AG10803 (cell line): ENCODE measurements around the gene ANO10.
"Not testable (repeated sequence)": the region's sequence is repeated elsewhere in the genome, so short reads cannot be mapped to it uniquely, and the experiment has no call there.

ENCODE experiments used
- DNase-seq: peaks from one replicate; pipeline ENCODE4 v3.0.0; 2010; ENCODE audit warnings: low read depth
- H3K4me3 ChIP-seq: 2 replicates; pipeline ENCODE4 v1.5.1; 2011; ENCODE audit warnings: mild to moderate bottlenecking, low read length, control low read depth
- TF ChIP-seq, protein P1 (sequence below): conservative IDR thresholded peaks from 2 replicates; pipeline ENCODE4 v1.5.1; 2011; ENCODE audit warnings: mild to moderate bottlenecking, low read length, control low read depth, inconsistent platforms

Gene ANO10

DNA sequence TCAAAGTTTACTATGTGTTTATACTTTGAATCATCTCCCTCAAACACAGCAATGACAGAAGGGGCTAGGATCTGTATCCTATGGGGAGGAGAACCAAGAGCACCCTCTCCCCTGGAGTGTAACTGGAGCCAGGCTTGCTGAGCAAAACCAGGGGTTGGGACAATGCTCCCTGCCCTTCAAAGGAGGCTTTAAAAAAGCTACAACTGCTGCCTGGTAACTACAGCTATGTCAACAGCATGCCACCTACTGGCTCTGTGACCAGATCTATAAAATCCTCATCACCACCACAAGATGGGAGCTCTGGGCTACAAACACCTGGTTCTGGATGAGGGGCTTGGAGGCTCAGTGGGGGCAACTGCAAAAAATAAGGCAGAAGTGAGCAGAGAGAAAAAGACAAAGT is 61.9 kb downstream of the ANO10 start:
- TF ChIP-seq, protein P1, sequence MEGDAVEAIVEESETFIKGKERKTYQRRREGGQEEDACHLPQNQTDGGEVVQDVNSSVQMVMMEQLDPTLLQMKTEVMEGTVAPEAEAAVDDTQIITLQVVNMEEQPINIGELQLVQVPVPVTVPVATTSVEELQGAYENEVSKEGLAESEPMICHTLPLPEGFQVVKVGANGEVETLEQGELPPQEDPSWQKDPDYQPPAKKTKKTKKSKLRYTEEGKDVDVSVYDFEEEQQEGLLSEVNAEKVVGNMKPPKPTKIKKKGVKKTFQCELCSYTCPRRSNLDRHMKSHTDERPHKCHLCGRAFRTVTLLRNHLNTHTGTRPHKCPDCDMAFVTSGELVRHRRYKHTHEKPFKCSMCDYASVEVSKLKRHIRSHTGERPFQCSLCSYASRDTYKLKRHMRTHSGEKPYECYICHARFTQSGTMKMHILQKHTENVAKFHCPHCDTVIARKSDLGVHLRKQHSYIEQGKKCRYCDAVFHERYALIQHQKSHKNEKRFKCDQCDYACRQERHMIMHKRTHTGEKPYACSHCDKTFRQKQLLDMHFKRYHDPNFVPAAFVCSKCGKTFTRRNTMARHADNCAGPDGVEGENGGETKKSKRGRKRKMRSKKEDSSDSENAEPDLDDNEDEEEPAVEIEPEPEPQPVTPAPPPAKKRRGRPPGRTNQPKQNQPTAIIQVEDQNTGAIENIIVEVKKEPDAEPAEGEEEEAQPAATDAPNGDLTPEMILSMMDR = no peak
- DNase-seq = no peak
- H3K4me3 ChIP-seq = no peak overlapping the region

- TF ChIP-seq, protein P1 = no peak
- no peak overlapping the region for H3K4me3 ChIP-seq
- no peak for DNase-seq
Measured at GRCh38 chr3:43558171-43558570, 63.6 kb downstream of the ANO10 start.

- DNase-seq = peak; percentile 54
- TF ChIP-seq, protein P1 = no peak
- no peak overlapping the region for H3K4me3 ChIP-seq
Measured at GRCh38 chr3:43549626-43550290, 72.1 kb downstream of the ANO10 start.

DNA sequence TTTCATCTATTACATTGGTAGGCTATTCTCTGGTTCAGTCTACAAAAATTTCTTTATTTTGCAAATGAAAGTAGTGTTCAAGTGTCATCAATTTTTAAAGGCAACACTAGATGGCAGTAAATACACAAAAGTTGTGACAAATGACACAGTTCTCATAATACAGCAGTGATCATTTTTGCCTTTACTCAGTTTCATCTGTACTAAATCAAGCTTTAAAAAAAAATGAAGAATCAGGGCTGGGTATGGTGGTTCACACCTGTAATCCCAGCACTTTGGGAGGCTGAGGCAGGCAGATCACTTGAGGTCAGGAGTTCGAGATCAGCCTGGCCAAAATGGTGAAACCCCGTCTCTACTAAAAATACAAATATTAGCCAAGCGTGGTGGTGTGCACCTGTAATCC is 77.5 kb downstream of the ANO10 start:
- TF ChIP-seq, protein P1 = peak; percentile 60
- H3K4me3 ChIP-seq = not testable (repeated sequence)
- DNase-seq = peak; percentile 61

DNA sequence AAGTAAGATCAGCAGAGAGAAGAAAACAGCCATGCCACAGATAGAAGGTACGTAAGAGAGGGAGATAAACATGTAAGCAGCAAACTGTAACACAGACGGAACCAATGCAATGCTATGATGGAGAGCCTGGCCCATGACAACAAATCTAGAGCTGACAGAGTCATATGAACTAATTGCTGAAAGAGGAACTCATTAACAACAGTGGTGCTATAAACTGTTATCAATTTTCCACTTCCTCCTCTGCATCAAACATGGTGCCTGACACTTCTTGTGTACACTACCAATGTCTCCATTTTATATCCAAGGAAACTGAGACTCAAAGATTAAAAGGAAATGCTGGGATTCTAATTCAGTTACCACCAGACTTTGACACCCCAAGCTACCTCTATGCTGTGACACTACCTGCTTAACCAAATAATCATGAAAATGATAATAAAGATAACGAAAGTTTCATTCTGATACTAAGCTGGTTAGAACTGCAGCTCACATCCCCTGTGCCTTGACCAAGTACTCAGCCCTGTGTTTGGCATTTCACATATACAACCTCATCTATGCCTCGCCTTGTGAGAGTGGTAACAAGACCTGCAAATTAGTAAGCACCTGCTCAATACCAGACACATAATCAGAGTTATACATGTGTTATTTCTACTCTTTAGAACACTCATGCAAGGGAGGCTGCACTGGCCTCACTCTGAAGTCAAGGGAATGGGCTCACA is 79.3 kb downstream of the ANO10 start:
- H3K4me3 ChIP-seq = no peak overlapping the region
- TF ChIP-seq, protein P1 = no peak
- no peak for DNase-seq

DNA sequence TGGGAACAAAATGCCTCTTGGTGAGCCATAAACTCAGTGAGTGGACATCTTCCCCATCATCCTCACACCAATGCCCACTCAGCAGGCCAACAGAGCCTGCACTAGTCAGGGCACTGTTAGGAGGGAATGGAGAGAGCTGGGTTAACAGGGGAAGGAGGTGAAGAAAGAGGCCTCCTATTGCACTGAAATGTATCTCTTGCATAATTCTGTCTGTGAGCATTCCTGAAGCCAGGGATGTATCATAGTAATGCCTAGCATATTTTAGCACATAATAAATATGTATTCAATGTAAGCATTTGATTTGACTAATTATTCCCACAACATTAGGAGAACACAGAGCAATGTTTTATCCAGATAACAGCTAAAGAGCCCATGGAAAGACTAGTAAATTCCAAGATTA is 81.2 kb downstream of the ANO10 start:
- DNase-seq = peak; percentile 81
- no peak overlapping the region for H3K4me3 ChIP-seq
- TF ChIP-seq, protein P1 = no peak

DNA sequence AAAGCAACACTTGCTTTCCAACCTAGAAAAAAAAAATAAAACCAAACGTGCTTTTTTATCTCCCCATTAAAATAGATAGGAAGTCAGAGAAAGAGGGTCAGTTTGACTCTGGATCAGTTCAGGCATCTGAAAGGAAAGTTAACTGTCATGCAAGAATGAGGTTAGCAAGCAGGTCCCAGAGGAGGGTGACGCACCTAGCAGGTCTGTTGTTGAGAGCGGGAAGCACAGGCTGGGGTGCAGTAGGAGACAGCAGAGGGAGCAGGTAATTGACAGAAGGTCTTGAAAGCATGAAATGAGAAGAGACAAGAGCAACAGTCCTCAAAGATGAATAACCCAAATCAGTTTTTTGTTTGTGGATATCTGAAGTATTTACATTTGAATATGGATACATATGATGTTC is 82.5 kb downstream of the ANO10 start:
- no peak for DNase-seq
- no peak overlapping the region for H3K4me3 ChIP-seq
- TF ChIP-seq, protein P1 = no peak
